Fibroblast of skin of left biceps (primary cell): Measurements from ENCODE around the gene SCN3B.

ENCODE experiments used
- DNase-seq, 2 experiments: peaks; one replicate each; pipeline ENCODE4 v3.0.0-alpha.2; 2013; ENCODE audit warnings: low read depth in 2 of 2

The SCN3B gene

DNA sequence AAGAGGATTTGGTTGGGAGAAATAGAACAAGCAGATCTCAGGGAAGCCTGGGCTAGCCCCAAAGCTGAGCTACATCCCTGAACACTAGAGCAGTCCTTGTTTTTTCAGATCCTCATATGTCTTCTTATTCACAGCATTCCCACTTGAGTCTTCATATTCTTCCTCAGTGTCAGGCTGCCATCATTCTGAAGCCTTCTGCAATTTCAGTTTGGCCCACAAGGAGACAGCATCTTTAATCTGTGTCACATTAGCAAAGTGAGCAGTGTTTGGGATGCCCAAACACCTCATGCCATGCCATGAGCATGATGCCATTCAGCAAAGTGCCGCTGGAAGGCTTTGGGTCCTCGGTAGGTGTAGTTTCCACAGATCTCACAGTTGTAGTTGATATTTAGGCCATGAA lies 56.6 kb downstream of the SCN3B start:
- no peak for DNase-seq

DNA sequence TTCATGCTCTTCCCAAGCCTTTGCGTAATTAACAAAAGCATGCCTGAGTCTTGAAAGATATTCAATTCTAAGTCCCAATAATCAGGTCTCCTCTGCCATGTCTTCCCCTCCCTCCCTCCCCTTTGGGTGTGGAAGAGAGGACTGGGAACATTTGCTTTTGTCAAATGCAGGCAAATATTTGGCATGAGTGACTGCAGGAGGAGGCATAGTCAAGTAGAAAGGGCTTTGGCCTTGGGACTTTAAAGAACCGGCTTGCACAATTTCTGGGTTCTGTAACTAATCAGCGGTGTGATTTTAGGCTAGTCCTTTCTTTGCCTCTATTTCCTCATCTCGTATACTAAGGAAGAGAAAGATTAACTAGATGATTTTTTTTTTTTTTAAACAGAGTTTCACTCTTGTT lies 59.5 kb downstream of the SCN3B start:
- no peak for DNase-seq

DNA sequence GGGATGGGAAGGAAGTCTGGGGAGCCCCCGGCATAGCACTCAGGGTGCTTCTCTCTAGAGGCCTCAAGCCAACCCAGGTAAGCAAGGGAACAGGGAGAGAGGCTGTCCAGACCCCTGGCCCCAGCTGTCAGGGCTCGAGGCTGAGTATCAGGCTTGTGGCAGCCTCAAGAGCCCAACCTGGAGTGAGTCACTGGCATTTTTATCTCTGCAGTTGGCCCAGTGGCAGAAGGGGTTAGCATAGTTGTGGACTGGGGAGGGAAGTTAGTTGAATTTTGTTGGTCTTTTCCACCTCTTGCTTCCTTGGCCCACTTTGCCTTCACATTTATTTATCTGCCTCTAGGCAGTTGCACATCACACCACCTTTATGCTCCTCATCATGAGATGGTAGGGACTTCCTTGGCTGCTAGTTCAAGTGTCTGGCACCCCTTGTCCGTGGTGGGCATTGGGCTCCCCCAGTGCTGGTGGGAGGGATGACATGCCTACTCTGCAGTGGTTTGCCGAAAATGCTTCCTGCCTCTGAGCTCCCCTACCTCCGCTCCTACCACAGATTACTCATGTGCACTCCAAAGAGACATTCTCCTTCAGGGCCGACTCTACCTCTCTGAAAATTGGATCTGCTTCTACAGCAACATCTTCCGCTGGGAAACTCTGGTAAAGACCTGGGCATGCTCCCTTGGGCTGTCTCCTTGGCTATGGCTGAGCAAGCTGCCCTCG lies 60.1 kb downstream of the SCN3B start:
- no peak for DNase-seq

DNA sequence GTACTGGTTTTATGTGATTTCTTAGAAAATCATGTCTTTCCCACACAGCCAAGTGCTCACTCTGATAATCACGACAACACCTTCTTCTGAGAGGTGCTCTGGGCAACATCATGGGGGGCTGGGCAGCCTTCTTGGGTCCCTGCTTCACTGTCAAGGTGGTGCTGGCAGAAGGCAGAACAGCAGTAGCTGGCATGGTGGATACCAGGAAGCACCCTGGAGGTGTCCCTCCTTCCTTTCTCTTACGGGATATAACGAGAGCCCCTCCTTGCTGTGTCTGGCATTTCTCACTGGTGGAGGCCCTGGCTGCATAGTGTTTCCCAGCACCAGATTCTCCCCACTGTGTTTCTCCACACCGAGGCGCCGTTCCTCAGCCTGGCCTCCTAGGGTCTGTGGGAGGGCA lies 60.9 kb downstream of the SCN3B start:
- no peak for DNase-seq

DNA sequence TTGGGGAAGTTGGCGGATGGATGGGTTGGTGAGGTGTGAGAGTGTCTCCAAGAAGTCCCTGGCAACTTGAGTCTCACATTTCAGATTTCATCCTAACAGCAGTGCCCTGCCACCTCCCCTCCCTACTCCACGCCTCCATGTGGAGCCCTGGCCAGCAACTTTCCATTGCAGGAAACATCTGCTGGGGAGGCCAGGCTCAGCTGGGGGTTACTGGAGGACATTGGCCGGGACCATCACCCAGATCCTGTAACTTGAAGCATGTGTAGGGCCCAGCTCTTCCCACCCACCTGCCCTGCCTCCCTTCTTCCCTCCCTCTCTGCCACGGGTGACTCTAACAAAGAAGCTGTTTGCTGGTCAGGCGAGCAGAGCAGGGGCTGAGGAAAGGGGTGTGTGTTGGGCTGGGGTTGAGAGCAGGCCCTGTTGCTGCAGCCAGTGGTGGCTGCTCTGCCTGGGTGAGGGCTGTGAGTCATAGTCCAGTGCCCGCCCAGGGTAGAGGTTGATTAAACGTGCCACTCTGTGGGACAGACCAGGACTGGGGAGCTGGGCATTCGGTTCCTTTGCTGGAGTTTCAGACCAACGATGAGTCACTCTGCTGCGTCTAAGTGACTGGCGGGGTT lies 64.0 kb downstream of the SCN3B start:
- DNase-seq, result no peak

DNA sequence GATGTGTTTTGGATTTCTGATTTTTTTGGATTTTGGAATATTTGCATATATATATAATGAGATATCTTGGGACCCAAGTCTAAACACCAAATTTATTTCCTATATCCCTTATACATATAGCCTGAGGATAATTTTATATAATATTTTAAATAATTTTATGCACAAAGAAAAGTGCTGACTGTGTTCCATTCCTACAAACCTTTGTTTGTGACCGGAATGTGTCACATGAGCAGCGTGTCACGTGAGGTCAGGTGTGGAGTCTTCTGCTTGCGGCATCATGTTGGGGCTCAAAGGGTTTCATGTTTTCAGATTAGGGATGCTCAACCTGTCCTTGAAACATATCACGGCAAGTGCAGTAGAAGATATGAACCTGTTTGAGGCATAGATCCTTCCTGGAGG lies 65.6 kb downstream of the SCN3B start:
- DNase-seq, result no peak

DNA sequence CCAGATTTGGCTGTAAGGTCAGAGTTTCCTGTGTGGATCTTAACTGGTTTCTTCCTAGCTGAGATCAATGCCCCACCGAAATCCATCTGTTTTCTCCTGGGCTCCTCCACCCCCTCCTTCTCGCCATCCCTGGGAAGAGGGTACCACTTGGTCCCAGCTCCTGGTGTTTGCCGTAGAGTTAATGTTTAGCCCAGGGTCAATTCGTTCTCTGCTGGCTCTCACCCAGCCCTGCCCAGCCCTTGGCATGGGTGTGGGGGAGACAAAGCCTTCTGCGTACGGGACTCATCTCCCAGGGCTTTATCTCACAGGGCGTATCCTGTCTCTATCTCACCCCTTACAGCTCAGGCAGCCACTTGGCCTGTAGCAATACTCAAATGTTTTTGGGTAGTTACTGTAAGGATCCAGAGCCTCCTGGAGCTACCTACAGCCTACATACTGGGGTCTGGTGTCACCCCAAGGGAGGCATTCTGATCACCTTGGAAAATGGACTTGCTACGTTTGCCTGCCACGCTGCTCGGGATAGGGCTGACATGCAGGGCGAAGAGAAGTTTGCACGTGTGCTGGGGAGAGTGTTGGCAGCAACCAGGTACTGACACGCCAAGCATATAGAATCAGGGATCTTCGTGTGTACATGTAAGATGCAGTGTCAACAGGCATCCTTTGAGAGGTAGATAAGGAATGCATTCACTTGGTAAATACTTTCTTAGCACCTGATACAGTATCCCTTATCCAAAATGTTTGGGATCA lies 66.1 kb downstream of the SCN3B start:
- DNase-seq, result no peak

DNA sequence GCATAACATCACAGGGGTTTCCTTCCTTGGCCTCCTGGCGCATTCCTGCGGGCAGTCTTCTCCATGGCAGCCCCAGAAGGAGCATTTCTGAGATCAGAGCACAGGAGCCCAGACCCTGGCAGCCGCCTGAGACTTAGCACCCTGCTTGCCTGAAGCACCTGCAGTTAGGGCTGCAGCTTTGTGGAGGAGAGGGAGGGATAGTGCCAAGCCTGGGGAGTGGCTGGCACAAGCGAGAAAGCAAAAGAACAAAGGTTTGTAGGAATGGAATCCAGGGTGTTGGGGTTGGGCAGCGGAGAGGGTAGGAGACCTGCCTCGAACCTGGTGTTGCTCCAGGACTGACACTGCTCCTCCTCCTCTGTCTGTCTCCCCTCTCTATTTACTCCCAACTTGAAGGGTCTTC lies 66.9 kb downstream of the SCN3B start:
- no peak for DNase-seq

DNA sequence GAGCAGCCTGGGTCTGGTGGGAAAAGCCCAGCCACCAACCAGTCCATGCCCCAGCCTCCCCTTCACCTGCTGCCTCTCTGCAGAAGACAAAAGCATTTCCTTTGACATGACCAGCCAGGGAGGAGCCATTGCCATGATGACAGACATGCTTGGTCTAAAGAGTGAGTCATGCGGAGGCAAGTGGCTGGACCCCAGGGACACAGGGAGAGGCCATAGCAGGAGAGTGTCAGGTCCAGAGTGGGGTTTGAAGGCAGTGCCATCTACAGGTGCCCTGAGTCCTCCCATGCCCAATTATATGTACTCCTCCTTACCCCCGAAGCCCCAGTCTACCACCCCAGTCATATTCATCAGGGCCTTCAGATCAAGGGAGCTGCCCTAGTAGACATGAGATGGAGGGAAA lies 67.4 kb downstream of the SCN3B start:
- no peak for DNase-seq

DNA sequence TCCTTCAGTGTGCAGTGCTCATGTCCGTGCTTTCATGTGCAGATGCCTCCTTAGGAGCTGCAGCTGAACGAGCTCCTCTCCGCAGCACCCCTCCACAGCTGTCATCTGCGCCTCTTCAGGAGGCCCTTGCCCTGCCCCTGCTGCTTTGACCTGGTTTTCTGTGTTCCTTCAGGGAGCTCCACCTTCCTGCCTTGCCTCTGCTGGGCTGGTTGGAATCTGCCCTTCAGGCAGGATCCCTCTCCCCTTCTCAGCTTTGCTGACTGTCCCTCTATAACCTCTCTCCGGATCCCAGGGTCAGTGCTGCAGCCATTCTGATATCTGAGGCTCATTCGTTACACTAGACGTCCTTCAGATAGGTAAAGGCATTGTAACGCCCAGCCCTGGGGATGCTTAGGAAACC lies 67.9 kb downstream of the SCN3B start:
- no peak for DNase-seq

DNA sequence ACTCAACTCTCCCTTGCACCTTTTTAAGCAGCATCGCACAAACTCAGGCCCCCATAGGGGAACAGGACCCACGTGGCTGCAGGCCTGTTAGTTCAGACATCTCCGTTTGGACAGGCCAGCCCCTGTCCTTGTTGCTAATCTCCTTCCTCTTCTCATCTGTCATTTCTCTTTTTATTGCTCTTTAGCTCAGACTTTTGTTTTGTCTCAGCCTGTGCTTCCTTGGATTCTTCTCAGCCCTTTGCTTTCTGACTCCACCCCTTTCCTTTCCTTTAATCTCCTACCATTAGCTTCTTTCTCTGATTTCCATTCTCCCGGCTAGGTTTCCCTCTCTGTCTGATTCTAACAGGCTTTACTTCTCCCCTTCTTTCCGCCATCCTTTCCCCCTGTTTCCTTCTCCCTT lies 68.7 kb downstream of the SCN3B start:
- DNase-seq, result no peak

DNA sequence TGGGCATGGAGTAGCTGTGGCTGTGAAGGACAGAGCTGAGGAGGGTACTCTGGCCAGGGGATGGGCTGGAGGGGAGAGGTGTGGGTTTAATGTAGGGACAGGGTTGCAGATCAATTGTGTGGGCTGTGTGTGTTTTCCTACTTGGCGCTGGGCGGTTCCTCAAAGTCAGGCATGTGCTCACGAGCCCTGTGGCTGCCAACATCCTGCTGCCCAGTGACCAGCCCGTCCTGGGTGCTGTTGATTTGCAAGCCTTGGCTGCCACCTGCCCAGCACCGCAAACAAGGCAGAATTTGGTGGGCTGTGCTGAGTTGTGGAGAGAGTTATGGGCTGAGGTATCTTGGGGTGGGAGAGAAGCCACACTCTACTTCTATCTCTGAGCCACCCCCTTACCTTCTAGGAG lies 69.2 kb downstream of the SCN3B start:
- DNase-seq, result no peak

DNA sequence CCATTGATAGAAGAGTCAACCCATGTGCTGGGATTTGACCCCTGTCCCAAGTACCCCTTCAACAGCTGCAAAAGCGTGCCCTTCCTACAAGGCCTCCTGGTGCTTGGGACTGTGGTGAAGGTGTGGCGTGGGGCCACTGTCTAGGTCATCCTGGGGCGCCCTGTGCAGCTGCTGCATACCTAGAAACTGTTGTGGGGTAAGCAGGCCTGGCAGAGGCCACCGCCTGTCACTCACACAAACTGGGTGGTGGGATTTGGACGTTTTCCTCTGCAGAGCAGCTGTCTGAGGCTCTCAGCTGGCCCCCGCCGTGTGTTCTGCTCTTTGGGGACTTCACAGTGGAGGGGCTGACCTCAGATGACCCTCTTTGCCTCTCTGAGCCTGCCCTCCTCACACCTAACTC lies 69.7 kb downstream of the SCN3B start:
- DNase-seq, result no peak

DNA sequence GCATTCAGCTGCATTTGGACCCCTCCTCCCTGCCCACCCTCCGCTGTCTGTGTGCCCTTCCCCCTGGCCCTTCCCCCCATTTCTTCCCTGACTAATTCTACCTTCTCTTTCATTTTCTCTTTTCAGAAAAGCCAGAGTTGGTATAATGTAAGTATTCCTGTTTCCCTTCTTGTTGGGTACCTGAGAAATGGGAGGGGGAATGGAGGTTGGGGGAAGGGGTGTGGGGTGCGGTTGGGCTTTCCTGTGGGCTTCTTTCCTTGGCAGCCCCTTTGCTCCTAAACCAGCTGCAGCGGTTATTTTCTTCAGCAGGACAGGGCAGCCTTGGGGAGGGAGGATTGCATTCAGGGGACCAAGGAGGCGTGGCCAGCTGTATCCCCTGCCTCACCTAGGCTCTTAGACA lies 70.2 kb downstream of the SCN3B start:
- DNase-seq, result no peak

DNA sequence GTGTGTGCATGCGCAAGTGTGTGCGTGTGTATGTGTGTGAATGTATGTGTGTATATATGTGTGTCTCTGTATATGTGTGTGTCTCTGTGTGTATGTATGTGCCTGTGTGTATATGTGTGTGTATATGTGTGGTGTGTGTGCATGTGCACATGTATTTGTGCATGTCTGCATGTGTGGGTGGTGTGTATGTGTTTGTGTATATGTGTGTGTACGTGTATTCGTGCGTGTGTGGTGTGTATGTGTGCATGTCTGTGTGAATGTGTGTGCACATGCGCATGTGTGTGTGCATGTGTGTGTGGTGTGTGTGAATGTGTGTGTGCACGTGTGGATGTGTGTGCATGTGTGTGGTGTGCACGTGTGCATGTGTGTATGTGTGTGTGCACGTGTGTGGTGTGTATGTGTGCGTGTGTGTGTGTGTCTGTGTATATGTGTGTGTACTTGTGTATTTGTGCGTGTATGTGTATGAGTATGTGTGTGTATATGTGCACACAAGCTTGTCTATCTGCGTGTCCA lies 71.4 kb downstream of the SCN3B start:
- no peak for DNase-seq

DNA sequence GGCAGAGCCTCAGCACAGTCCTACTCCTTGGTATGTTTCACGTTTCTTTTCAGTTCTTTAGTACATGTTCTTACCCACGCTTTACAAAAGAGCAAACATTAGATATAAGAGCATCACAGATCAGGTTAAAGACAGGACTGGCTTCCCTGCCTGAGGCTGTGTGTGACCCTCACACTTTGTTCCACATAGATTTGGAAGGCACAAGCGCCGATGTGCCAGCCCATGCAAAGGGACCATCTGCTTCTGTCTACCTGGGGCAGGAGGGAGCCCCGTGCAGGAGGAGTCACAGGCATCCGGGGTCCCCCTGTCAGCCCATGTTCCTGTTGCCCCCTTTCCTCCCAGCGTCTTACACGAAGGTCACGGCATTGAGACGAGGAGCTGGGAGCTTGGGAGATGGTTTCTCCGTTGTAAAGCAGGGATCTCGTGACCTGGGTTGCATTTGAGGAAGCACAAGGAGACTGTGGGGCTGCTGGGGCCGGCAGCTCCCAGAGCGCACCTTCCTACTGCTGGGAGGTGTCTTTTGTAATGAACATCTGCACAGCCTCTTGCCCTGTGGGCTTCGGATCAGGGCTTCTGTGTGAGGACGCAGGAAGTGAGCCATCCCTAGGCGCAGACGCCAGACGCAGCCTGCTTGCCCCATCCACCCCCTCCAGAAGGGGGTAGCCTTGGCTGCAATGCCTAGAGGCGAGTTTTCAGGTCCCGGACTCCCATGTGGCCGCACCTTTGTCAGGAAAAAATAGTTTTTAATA lies 72.6 kb downstream of the SCN3B start:
- no peak for DNase-seq

DNA sequence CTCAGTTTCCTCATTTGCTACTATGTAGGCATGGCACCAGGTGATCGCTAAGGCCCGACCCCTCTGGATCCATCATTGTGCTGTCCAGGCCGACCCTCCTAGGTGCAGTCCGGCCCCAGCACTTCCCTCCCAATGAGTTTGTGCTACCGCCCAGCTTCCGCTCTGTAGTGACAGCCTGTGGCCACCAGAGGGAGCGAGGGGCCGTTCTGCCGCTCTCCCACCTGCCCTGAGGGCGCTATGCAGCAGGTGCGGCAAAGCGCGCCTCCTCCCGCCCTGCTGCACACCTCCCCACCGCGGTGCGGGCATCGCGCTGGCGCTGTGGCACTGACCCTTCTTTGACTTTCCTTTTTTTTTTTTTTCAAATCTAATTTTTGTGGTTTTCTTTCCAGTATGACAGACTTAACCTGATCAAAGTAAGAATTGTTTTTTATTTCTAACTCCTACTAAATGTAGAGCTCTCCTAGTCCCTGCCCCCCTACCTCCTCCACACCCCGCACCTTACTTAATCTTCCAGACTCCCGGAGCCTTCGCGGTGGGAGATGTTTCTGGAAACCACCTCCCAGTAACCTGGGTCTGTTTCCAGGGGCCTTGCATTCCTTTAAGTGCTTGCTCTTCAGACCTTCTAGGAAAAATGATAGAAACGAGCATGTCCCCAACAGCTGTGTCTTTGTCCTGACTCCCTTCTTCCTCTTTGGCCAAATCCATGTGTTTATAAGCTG lies 73.7 kb downstream of the SCN3B start:
- no peak for DNase-seq

DNA sequence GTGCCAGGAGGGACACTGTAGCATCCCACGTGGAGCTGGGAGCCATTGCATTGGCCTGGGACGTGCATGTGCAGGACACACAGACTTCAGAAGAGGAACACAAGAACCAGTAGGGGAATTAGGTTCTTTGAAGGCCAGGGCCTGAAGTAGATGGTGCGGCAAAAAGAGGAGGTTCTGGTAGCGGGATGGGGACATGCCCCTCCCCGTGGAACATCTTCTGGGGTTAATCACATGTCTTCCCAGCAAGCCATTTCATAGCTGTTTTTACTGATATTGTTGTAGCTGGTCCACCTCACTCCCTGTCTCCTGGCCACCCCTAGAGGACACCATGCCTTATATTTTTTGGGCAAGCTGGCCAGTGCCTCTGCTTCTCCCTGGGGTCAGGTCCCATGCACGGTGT lies 74.3 kb downstream of the SCN3B start:
- DNase-seq, result no peak

DNA sequence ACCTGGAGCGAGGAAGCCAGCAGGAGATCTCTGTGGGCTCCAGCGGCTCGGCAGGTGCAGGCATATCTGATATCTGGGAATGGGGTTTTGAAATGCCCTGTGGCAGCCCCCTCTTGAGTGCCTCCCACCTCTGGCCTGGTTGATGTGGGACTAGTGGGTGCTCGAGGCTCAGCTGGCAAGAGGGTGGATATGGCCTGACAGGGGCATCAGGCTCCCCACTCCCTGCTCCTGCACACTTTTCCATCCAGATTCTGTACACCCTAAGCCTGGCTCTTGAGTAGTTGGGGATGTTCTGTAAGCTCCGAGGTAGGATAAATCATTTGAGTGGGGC lies 75.0 kb downstream of the SCN3B start:
- DNase-seq, result no peak
